ENCODE results near the gene BHMT.

The BHMT gene

GRCh38 chr5:79122973-79123372 is 11.4 kb downstream of the BHMT start:
- DNase-seq (ENCODE audit: low read depth, low spot score), result no peak
- in situ Hi-C loops (cut with HindIII; ENCODE audit: low sequenced_read_pairs), result no loop called here

GRCh38 chr5:79124607-79125006 is 13.0 kb downstream of the BHMT start:
- no peak overlapping the region for H3K4me3 ChIP-seq (ENCODE audit: low read depth, low read length)
- TF ChIP-seq CTCF (IDR thresholded peaks at IDR 0.05; ENCODE audit: low read depth, low read length), result no peak
- in situ Hi-C loops (cut with HindIII; ENCODE audit: low sequenced_read_pairs), result no loop called here
- no peak for DNase-seq (ENCODE audit: low read depth, low spot score)

More at GRCh38 chr5:79122973-79123372, 11.4 kb downstream of the BHMT start:
- H3K4me3 ChIP-seq (ENCODE audit: low read depth, low read length), result no peak overlapping the region
- no peak for TF ChIP-seq CTCF (IDR thresholded peaks at IDR 0.05; ENCODE audit: low read depth, low read length)

- H3K4me3 ChIP-seq (ENCODE audit: low read depth, low read length), result no peak overlapping the region
- no peak for DNase-seq (ENCODE audit: low read depth, low spot score)
Observed at GRCh38 chr5:79130781-79131180, 19.2 kb downstream of the BHMT start.

GRCh38 chr5:79133121-79133656 is 21.6 kb downstream of the BHMT start:
- in situ Hi-C loops (cut with HindIII; ENCODE audit: low sequenced_read_pairs), result no loop called here
- H3K4me3 ChIP-seq (ENCODE audit: low read depth, low read length), result peak overlapping the region; percentile 30
- DNase-seq (ENCODE audit: low read depth, low spot score), result peak; percentile 73
- peak; percentile 17 for TF ChIP-seq CTCF (IDR thresholded peaks at IDR 0.05; ENCODE audit: low read depth, low read length)

More at GRCh38 chr5:79130781-79131180, 19.2 kb downstream of the BHMT start:
- in situ Hi-C loops (cut with HindIII; ENCODE audit: low sequenced_read_pairs), result no loop called here
- TF ChIP-seq CTCF (IDR thresholded peaks at IDR 0.05; ENCODE audit: low read depth, low read length), result no peak

GRCh38 chr5:79133657-79134451 is 22.2 kb downstream of the BHMT start:
- DNase-seq (ENCODE audit: low read depth, low spot score), result peak; percentile 91
- in situ Hi-C loops (cut with HindIII; ENCODE audit: low sequenced_read_pairs), result no loop called here
- peak overlapping the region; percentile 30 for H3K4me3 ChIP-seq (ENCODE audit: low read depth, low read length)
- TF ChIP-seq CTCF (IDR thresholded peaks at IDR 0.05; ENCODE audit: low read depth, low read length), result peak; percentile 85

- H3K4me3 ChIP-seq (ENCODE audit: low read depth, low read length), result no peak overlapping the region
- no peak for TF ChIP-seq CTCF (IDR thresholded peaks at IDR 0.05; ENCODE audit: low read depth, low read length)
- in situ Hi-C loops (cut with HindIII; ENCODE audit: low sequenced_read_pairs), result no loop called here
- no peak for DNase-seq (ENCODE audit: low read depth, low spot score)
Observed at GRCh38 chr5:79135790-79136553, 24.4 kb downstream of the BHMT start.

Data from astrocyte of the spinal cord (primary cell).